Measurements from ENCODE around the gene SPEF2.

Gene SPEF2

DNA sequence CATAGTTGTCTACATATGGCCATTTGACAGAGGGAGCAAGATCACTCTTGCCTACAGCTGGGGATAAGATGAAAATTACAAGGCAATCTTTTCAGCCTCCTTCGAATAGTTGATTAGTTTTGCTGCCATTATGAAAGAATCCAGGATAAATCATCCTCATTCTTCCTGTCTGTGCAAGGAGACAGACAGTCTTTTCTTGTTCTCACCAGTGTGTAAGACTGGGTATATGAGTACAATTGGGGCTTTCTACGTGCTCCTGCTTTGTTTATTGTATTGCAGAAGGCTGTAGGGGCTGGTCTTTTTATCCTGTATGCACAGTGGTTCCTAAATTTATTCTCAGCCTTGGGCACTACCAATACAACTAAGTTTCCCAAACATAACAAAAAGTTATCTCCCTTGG, 76.8 kb downstream of the SPEF2 start:
- DNase-seq, result no peak
- Histone ChIP-seq H3K4me3 (ENCODE audit: insufficient read depth, low read depth, low read length, poor library complexity, severe bottlenecking) (no peak overlapping the region), H3K4me1 (ENCODE audit: control insufficient read depth, insufficient read depth, low read length, poor library complexity, severe bottlenecking) (no peaks in the 10 kb centered on the region), H3K27ac (ENCODE audit: insufficient read depth, low read length, poor library complexity, severe bottlenecking) (no peak overlapping the region), H3K27me3 (replicated peaks; ENCODE audit: control insufficient read depth, insufficient read depth, low read length, poor library complexity, severe bottlenecking) (no peaks in the 10 kb centered on the region), H3K9me3 (ENCODE audit: control insufficient read depth, low read length) (no peaks in the 10 kb centered on the region), H3K36me3 (ENCODE audit: control insufficient read depth, insufficient read depth, low read length) (no peaks in the 10 kb centered on the region)

DNA sequence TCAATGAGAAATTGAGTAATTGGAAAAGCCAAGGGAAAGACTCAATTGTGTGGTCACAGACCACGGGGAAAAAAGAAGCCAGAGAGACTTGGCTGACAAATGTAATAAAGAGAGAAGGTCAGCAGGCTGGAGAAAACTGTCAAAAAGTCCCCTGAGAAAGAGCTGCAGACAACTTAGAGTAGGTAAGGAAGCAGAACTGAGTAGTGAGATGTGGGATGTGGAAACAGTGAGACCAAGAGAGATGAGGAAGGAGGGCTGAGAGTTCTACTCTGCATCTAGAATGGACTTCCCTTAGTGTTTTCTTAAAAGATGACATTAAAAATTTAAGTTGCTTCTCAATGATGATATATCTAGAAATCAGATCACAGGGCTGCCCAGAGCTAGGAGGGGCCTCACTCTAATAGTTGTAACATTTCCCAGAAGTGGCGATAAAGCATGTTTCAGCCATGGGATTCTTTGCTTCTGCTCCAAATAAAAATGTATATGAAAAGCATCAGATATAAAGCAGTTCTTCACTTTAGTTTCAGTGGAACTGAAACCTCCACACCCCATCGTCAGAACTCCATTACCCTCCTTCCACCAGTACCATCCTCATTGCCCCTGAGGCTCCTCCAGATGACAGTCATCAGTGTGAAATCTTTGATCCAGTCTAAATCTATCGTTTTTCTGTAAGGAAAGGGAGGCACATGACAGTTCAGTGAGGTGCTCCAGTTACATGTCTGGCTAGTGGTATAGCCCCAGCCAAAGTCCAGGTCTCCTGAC, 80.6 kb downstream of the SPEF2 start:
- no peak overlapping the region for H3K4me3 ChIP-seq (ENCODE audit: insufficient read depth, low read depth, low read length, poor library complexity, severe bottlenecking)
- H3K9me3 ChIP-seq (ENCODE audit: control insufficient read depth, low read length), result no peaks in the 10 kb centered on the region
- H3K27ac ChIP-seq (ENCODE audit: insufficient read depth, low read length, poor library complexity, severe bottlenecking), result no peak overlapping the region
- no peaks in the 10 kb centered on the region for H3K4me1 ChIP-seq (ENCODE audit: control insufficient read depth, insufficient read depth, low read length, poor library complexity, severe bottlenecking)
- no peaks in the 10 kb centered on the region for H3K36me3 ChIP-seq (ENCODE audit: control insufficient read depth, insufficient read depth, low read length)
- DNase-seq, result no peak
- no peaks in the 10 kb centered on the region for H3K27me3 ChIP-seq (replicated peaks; ENCODE audit: control insufficient read depth, insufficient read depth, low read length, poor library complexity, severe bottlenecking)

DNA sequence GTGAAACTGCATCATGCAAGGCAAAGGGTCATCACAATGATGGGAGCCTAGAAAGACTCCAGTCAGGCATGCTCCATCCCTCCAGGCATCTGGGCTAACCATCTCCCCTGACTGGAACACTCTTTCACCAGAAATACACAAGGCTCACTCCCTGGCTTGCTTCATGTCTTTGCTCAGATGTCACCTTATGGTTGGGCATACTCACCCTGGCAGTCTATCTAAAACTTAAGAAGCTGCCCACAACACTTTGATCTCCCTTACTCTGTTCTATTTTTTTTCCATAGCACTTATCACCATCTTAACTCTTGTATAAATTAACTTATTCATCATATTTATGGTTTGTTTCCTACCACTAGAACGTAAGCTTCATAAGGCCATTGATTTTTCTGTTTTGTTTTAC, 90.0 kb downstream of the SPEF2 start:
- DNase-seq, result no peak
- Histone ChIP-seq H3K4me3 (ENCODE audit: insufficient read depth, low read depth, low read length, poor library complexity, severe bottlenecking) (no peak overlapping the region), H3K4me1 (ENCODE audit: control insufficient read depth, insufficient read depth, low read length, poor library complexity, severe bottlenecking) (no peaks in the 10 kb centered on the region), H3K9me3 (ENCODE audit: control insufficient read depth, low read length) (no peaks in the 10 kb centered on the region), H3K27ac (ENCODE audit: insufficient read depth, low read length, poor library complexity, severe bottlenecking) (no peak overlapping the region), H3K36me3 (ENCODE audit: control insufficient read depth, insufficient read depth, low read length) (no peaks in the 10 kb centered on the region), H3K27me3 (replicated peaks; ENCODE audit: control insufficient read depth, insufficient read depth, low read length, poor library complexity, severe bottlenecking) (no peaks in the 10 kb centered on the region)

DNA sequence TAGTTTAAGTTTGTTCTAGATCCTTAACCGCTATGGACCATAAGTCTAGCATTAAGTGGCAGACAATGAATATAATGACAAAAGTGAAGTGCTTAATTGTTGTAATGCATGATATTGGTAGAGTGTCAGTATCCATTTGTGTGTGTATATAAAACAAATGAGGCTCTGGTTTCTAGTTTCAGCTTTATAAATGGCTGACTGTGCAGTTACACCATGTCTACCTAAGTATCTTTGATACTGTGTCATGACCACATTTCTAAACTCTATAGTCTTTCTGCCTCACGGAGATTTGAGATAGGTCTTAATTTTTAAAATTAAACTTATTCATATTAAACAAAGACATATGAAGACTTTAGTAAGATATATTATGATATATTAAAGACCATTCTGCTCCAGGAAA, 92.0 kb downstream of the SPEF2 start:
- Histone ChIP-seq H3K27ac (ENCODE audit: insufficient read depth, low read length, poor library complexity, severe bottlenecking) (no peak overlapping the region), H3K4me3 (ENCODE audit: insufficient read depth, low read depth, low read length, poor library complexity, severe bottlenecking) (no peak overlapping the region), H3K4me1 (ENCODE audit: control insufficient read depth, insufficient read depth, low read length, poor library complexity, severe bottlenecking) (no peaks in the 10 kb centered on the region), H3K9me3 (ENCODE audit: control insufficient read depth, low read length) (no peaks in the 10 kb centered on the region), H3K36me3 (ENCODE audit: control insufficient read depth, insufficient read depth, low read length) (no peaks in the 10 kb centered on the region), H3K27me3 (replicated peaks; ENCODE audit: control insufficient read depth, insufficient read depth, low read length, poor library complexity, severe bottlenecking) (no peaks in the 10 kb centered on the region)
- no peak for DNase-seq

DNA sequence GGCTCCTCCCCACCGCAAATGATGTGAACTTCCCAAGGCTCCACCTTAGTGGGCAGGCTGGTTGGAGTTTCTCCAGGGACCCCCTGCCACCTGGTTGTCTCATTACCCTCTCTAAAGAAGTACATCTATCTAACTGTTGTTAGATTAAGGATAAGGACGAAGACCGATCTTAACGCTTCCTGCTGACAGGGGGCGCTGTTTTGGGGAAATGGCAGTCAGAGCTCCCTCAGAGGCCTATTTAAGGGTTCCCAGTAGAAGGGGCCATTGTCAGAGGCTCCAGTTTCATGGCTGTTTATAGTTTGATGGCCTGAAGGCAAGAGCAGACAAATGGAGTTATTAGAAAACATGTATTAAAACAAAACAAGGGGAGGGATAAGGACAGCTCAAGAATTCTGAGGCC, 100.1 kb downstream of the SPEF2 start:
- Histone ChIP-seq H3K27ac (ENCODE audit: insufficient read depth, low read length, poor library complexity, severe bottlenecking) (no peak overlapping the region), H3K9me3 (ENCODE audit: control insufficient read depth, low read length) (no peaks in the 10 kb centered on the region), H3K4me3 (ENCODE audit: insufficient read depth, low read depth, low read length, poor library complexity, severe bottlenecking) (no peak overlapping the region), H3K27me3 (replicated peaks; ENCODE audit: control insufficient read depth, insufficient read depth, low read length, poor library complexity, severe bottlenecking) (no peaks in the 10 kb centered on the region), H3K36me3 (ENCODE audit: control insufficient read depth, insufficient read depth, low read length) (no peaks in the 10 kb centered on the region), H3K4me1 (ENCODE audit: control insufficient read depth, insufficient read depth, low read length, poor library complexity, severe bottlenecking) (no peaks in the 10 kb centered on the region)
- DNase-seq, result no peak

DNA sequence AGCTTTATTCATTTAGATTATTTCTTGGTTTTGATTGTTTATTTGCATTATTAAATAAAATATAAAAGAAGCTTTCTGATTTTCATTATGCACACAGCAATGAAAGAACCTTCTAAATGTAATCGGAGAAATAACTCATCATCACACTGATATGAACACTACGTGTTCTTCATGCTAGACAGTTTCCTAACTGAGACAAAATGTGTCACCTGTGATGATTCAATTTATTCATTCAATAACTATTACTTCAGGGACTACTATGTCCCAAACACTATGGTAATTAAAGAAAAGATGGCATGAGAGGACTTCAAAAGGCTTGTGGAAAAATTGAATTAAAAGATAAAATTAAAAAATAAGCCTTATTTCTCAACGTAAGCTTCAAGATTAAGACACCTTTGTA, 118.1 kb downstream of the SPEF2 start:
- DNase-seq, result no peak
- H3K9me3 ChIP-seq (ENCODE audit: control insufficient read depth, low read length), result no peaks in the 10 kb centered on the region
- no peak overlapping the region for H3K4me3 ChIP-seq (ENCODE audit: insufficient read depth, low read depth, low read length, poor library complexity, severe bottlenecking)
- no peaks in the 10 kb centered on the region for H3K4me1 ChIP-seq (ENCODE audit: control insufficient read depth, insufficient read depth, low read length, poor library complexity, severe bottlenecking)
- H3K27ac ChIP-seq (ENCODE audit: insufficient read depth, low read length, poor library complexity, severe bottlenecking), result no peak overlapping the region
- no peaks in the 10 kb centered on the region for H3K36me3 ChIP-seq (ENCODE audit: control insufficient read depth, insufficient read depth, low read length)
- H3K27me3 ChIP-seq (replicated peaks; ENCODE audit: control insufficient read depth, insufficient read depth, low read length, poor library complexity, severe bottlenecking), result no peaks in the 10 kb centered on the region

DNA sequence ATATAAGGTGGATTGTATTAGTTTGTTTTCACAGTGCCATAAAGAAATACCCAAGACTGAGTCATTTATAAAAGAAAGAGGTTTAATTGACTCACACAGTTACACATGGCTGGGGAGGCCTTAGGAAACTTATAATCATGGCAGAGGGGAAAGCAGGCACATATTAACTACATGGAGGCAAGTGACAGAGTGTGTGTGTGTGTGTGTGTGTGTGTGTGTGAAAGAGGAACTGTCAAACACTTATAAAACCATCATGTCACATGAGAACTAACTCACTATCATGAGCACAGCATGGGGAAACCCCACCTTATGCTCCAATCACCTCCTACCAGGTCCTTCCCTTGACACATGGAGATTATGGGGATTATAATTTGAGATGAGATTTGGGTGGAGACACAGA, 118.6 kb downstream of the SPEF2 start:
- H3K4me3 ChIP-seq (ENCODE audit: insufficient read depth, low read depth, low read length, poor library complexity, severe bottlenecking), result no peak overlapping the region
- DNase-seq, result no peak
- H3K4me1 ChIP-seq (ENCODE audit: control insufficient read depth, insufficient read depth, low read length, poor library complexity, severe bottlenecking), result no peaks in the 10 kb centered on the region
- H3K36me3 ChIP-seq (ENCODE audit: control insufficient read depth, insufficient read depth, low read length), result no peaks in the 10 kb centered on the region
- no peak overlapping the region for H3K27ac ChIP-seq (ENCODE audit: insufficient read depth, low read length, poor library complexity, severe bottlenecking)
- H3K9me3 ChIP-seq (ENCODE audit: control insufficient read depth, low read length), result no peaks in the 10 kb centered on the region
- no peaks in the 10 kb centered on the region for H3K27me3 ChIP-seq (replicated peaks; ENCODE audit: control insufficient read depth, insufficient read depth, low read length, poor library complexity, severe bottlenecking)

DNA sequence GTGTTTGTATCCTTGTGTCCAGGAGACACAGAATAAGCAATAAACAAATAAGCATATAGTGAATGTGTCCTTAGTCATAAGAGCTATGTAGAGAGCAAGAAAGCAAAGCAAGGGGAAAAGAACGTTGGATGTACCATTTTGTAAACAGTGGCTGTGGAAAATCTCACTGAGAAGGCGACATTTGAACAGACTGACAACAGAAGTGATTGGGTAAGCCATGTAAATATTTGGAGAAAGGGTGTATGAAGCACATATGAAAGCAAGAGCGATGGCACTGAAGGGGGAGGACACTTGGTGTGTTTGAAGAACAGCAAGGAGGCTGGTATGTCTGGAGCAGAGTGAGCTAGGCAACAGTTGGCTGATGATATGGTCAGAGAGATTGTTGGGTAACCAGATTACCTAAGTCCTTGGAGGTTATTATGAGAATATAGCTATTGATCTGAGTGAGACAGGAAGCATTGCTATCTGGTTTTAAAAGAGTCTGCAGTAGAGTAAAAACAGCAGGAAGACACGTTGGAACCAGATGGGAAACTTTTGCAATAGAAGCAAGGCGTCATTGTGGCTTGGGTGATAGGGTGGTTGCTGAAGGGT, 123.6 kb downstream of the SPEF2 start:
- Histone ChIP-seq H3K27me3 (replicated peaks; ENCODE audit: control insufficient read depth, insufficient read depth, low read length, poor library complexity, severe bottlenecking) (no peaks in the 10 kb centered on the region), H3K27ac (ENCODE audit: insufficient read depth, low read length, poor library complexity, severe bottlenecking) (no peak overlapping the region)
- DNase-seq, result no peak

DNA sequence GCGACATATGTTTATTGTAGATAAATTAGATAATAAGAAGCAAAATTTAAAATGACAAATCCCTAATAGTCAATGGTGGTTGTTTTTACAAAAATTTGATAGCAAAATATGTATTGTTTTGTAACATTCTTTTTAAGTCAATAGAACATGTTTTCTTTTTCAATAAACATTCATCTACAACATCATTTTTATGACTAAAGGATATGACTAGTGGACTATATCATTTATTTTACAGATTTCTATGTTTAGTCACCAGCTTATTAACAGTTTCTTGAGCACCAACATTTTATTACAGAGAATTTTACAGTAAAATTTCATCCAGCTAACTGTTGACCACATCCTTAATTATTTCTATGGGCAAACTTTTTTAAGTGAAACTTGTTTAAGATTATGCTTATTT, 124.3 kb downstream of the SPEF2 start:
- H3K4me1 ChIP-seq (ENCODE audit: control insufficient read depth, insufficient read depth, low read length, poor library complexity, severe bottlenecking), result no peaks in the 10 kb centered on the region
- H3K27ac ChIP-seq (ENCODE audit: insufficient read depth, low read length, poor library complexity, severe bottlenecking), result no peak overlapping the region
- no peaks in the 10 kb centered on the region for H3K36me3 ChIP-seq (ENCODE audit: control insufficient read depth, insufficient read depth, low read length)
- H3K27me3 ChIP-seq (replicated peaks; ENCODE audit: control insufficient read depth, insufficient read depth, low read length, poor library complexity, severe bottlenecking), result no peaks in the 10 kb centered on the region
- no peak for DNase-seq
- no peaks in the 10 kb centered on the region for H3K9me3 ChIP-seq (ENCODE audit: control insufficient read depth, low read length)
- H3K4me3 ChIP-seq (ENCODE audit: insufficient read depth, low read depth, low read length, poor library complexity, severe bottlenecking), result no peak overlapping the region

More for the DNA sequence above, 123.6 kb downstream of the SPEF2 start:
- H3K4me1 ChIP-seq (ENCODE audit: control insufficient read depth, insufficient read depth, low read length, poor library complexity, severe bottlenecking), result no peaks in the 10 kb centered on the region
- no peaks in the 10 kb centered on the region for H3K36me3 ChIP-seq (ENCODE audit: control insufficient read depth, insufficient read depth, low read length)
- H3K4me3 ChIP-seq (ENCODE audit: insufficient read depth, low read depth, low read length, poor library complexity, severe bottlenecking), result no peak overlapping the region
- H3K9me3 ChIP-seq (ENCODE audit: control insufficient read depth, low read length), result no peaks in the 10 kb centered on the region

DNA sequence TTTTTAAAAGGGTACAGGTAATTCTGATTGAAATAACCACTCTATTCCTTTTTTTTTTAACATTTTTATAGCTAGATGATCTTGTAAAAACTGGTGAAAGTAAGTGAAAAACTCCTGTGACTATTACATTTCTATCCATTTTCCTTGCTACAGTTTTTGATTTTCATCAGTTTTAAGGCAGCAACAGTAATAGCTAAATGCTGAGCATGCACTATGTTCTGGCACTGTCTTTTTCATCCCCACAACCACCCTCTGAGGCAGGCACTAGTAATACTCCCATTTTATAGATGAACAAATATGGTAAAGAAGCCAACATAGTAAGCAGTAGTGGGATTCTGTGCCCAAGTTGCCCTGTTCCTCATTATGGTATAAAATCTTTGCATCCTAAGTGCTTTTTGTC, 126.0 kb downstream of the SPEF2 start:
- Histone ChIP-seq H3K9me3 (ENCODE audit: control insufficient read depth, low read length) (no peaks in the 10 kb centered on the region), H3K27ac (ENCODE audit: insufficient read depth, low read length, poor library complexity, severe bottlenecking) (no peak overlapping the region), H3K4me1 (ENCODE audit: control insufficient read depth, insufficient read depth, low read length, poor library complexity, severe bottlenecking) (no peaks in the 10 kb centered on the region), H3K36me3 (ENCODE audit: control insufficient read depth, insufficient read depth, low read length) (no peaks in the 10 kb centered on the region), H3K27me3 (replicated peaks; ENCODE audit: control insufficient read depth, insufficient read depth, low read length, poor library complexity, severe bottlenecking) (no peaks in the 10 kb centered on the region), H3K4me3 (ENCODE audit: insufficient read depth, low read depth, low read length, poor library complexity, severe bottlenecking) (no peak overlapping the region)
- DNase-seq, result no peak
